Activated CD4-positive, alpha-beta T cell treated with anti-CD3 and anti-CD28 coated beads, Interleukin-2, amount 50 U/mL, for 4 hours (primary cell): ENCODE measurements around the gene MORN1.

Source experiments
- DNase-seq, 2 experiments: peaks; one replicate each; pipeline ENCODE4 v3.0.0-alpha.2; 2020

MORN1 gene

DNA sequence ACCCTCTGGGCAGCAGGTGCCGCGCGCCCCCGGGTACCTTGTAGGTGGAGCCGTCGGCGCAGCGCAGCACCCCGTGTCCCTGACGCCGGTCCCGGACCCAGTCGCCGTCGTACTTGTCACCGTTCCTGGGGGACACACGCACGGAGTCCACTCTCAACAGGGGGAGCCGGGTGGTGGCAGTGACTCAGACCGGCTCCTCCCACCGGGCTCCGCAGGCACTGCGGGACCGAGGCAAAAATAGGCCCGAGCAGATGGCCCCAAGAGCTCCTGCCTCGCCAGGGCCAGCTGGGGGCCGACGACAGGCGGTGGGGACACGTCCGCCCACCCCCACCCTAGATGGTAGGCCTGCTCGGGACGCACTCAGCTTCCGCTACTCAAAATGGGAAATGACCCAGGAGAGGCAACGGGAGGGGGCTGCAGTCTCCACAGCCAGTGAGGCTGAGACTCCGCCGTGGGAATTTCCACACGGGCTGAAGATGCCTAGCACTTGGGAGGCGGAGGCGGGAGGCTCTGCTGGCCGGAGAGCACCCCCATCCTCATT, 6.3 kb downstream of the MORN1 start:
- DNase-seq: no peak

DNA sequence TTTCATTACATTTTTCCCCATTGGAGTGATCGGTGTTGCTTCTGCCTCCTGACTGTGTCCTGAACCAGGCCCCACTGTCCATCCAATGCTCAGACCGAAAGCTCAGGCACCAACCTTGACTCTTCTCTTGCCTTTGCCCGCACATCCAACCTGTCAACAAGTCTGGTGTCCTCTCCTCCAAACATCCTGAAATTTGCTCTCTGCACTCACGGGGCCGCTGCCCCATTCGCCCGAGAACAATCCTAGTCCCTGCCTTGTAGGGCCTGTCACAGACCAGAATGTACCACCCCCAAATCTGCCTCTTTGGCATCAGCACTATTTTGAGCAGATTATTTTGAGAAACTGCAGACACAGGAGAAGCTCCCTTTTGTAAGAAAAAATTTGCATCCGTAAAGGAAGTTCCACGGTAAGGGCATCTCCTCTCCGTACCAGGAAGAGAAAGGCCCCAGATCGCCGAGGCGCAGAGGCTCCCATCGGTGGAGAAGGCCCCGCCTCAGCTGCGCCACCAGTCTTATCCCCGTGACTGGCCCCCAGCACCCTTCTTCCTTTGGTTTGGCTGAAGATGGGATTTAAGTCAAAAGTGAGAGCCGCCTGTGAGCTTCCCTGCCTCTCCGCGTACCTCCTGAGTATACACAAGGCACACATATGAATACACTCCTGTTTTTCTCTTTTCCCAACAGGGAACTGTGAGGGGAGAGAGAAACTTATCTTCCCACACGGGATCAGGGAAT, 7.1 kb downstream of the MORN1 start:
- DNase-seq: no peak

DNA sequence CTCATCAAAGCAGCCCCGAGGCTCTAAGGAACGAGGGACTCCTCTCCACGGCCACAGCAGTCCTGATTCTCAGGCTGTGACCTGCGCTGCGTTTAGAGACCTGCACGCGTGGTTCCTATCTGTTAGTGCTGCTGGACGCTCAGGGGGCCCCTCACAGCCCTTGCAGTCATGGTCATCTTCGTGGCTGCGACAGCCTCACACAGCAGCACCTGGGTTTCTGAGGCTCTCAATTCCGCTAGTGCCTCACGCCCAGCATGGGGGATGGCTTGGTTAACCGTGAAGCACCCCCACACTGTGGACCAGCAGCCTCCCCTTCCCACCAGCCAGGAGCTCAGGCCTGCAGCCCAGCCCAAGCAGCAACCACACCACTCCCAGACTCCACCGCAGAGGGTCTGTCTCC, 7.8 kb downstream of the MORN1 start:
- no peak for DNase-seq

DNA sequence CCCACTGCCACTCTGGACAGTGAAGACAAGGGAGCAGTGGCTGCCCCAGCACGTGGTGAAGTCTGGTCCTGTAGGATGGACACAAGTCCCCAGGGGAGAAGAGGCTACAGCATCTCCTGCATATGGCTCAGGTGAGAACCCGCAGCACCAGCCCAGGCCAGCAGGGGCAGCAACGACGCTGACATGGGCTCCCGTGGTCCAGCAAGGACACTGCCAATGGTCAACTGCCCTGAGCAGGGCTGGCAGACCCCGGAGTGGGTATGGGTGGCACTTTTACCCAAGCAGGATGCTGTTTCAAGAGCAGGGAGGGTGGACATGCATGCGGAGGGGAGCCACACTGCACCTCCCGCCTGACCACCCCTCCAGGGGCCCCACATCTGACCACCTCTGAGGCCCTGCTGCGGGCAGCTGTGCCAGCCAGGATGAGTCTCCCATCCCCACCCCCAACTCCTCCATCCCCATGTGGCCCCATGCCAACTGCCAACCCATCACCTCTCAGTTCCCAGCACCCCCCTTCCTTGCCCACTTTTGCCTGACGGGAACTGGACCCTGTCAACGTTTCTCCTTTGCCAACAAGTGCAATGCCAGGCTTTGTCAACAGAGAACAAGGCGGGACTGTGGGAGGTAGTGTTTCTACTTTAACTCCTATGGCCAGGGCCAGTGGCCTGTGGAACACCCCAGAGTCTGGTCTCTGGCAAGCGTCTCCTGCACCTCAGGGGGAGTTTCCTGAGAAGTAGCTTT, 8.6 kb downstream of the MORN1 start:
- peak in 1 of 2 experiments; percentile 14 for DNase-seq

DNA sequence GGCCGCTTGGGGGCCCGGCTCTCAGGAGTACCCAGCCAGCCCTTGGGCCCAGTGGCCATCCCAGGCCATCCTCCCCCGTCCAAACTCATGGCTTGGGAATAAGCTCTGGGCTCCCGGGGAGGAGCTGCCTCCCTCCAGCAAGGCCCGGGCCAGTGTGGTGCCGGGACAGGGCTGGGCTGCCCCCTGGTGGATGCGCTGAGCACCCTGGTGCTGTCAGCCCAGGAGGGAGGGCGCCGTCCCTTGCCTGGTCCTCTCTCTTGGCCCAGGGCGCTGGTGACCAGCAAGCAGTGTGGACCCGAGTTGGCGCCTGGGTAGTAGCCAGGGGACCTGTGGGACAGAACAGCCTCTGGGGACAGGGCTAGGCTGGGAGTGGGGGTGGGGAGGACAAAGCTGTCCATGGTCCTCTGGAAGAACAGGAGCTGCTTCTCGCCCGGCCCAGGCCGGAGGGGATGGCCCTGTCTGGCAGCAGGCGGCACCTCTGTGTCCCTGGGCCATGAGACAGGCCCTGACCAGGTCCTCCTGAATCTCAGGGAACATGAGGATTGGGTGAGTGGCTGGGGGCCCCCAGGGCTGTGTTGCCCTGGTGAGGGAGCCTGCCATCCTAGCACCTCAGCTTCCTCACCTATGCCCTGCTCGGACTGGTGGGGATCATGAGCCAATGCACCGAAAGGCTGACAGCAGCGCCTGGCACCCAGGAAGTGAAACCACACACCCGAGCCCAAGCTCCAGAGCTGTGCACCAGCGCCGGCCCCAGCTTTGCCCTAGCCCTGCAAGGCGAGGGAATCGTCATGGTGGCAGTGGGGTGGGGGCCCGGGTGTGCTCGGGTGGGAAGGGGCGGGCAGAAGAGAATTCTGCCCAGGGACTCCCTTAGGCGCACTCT, 9.4 kb downstream of the MORN1 start:
- peak; percentile 70 for DNase-seq

DNA sequence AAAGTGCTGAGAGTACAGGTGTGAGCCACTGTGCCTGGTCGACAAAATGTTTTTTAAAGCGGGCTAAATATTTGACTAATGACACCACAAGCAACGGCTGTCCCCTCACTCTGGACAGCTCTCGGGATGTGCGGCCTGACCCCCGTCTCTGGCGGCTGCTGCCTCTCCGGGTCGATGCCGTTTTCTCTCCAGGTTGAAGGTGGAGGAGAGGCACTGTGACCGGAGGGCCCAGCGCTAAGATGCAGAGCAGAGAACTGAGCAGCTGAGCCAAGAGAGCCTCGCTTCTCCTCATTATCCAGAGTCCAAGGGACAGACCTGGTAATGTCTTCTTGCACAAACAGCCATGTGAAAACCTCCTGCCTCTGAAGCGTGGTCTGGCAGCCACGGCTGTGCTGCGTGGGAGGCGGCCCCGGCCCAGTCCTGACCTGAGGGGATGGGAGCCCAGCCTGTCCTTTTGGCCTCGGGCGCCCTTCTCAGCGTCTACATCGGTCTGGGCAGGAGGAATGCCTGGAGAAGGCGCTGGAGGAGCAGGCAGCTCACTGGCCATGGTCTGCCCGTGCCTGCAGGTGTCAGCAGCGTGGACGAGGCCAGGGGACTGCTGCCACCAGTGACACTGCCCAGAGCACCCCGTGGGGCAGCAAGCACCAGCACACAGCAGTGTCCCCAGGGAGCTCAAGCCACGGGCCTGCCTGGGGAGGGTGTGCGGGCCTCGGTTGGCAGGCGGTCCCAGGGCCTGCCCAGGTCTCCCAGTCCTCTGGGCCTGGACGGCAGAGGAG, 10.3 kb downstream of the MORN1 start:
- no peak for DNase-seq

DNA sequence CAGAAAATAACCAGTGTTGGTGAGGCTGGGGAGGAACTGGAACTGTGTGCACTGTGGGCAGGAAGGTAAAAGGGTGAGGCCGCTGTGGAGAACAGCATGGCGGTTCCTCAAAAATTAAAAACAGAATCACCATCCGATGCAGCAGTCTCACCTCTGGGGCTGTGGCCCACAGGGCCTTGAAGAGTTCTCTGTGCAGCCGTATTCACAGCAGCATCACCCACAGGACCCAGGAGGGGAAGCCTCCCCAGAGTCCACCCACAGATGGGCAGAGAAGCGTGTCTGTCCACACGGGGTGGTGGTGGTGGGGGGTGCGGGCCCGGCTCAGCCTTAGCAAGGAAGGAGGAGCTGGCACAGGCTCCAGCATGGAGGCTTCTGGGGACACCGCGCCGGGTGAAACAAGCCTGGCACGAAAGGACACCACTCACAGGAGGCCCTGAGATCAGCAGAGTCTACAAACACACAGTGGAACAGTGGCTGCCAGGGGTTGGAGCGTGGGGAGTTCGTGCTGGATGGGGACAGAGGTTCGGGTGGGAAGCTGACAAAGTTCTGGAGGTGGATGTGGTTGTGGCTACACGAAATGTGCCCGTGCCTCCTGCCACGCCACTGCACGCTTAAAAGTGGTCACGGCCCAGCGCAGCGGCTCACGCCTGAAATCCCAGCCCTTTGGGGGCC, 11.5 kb downstream of the MORN1 start:
- DNase-seq: no peak

DNA sequence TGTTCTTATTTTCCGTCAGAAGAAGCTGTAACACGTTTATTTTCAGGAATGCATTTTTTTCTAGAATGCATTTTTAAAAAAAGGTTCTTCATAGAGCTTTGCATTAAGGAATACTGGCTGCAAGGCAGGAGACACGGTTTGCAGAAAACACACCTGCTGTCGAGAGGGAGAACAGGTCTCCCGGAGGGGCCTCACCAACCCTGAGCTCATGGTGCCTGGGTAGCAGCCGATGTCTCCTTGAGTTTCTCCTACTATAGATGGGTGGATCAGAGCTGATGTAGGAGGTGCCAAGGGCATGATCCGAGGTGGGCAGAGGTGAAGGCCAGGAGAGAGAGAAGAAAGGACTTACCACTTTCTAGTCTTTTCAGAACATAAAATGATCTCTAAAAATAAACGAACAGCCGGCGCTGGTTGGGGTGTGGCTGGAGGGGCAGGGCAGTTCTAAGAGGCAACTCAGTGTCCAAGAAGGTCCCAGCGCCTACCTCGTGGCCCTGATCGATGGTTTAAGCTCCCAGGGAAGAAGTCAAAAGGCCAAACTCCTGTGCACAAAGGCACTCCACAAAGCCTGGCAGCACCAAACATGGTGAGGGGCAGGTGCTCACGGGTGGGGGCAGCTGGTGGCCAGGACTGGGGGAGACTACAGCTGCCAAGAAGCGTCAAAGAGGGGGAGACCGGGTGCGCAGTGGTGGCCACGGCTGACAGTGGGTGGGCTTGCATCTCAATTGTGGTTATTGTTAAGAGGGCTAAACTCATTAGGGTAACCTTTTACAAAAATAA, 12.2 kb downstream of the MORN1 start:
- DNase-seq: no peak

DNA sequence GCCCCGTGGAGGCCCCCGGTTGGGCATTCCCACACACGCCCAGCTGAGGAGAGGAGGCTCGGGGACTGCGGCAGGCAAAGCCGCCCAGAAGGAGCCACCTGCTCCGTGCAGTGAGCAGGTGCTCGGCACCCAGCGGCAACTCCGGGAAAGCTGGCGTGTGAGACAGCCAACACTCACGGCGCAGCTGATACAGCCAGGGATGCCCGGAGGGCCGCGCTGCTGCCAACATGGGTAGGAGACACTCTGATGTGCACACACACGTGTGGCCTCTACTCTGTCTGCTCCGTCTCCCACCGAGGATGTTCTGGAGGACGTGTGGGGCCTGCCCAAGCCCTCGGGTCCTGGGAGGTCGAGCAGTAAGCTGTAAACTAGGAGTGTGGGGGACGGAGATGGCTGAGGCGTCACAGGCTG, 12.9 kb downstream of the MORN1 start:
- no peak for DNase-seq

DNA sequence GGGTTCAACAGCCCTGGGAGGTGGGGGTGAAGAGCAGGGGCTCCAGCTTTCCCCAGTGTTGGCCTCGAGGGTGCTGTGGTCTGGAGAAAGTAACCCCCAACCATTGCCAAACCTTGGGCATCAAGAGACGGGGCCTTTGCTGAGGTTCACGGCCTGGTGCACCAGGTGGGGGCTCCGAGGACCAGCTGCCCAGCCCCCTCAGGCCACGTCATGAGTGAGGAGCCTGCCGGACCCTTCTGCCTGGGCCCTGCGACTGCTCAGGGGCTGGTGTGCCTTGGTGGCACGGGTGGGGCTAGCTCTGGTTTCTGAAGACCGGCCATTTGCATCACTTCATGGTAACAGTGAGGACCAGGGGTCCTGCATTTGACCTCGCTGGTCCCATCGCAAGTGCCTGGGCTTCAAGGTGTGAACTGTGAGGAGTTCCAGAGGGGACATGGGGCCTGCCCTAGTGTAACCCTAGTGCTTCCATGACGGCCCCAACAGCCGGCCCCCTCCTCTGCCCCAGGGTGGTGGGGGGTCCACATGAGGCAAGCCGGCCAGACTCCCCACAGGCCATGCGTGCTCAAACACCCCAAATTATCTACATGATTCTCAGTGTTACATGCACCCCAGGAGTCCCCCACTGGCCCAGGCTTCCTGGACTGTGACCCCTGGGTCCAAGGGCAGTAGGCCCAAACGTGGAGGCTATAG, 13.5 kb downstream of the MORN1 start:
- no peak for DNase-seq

DNA sequence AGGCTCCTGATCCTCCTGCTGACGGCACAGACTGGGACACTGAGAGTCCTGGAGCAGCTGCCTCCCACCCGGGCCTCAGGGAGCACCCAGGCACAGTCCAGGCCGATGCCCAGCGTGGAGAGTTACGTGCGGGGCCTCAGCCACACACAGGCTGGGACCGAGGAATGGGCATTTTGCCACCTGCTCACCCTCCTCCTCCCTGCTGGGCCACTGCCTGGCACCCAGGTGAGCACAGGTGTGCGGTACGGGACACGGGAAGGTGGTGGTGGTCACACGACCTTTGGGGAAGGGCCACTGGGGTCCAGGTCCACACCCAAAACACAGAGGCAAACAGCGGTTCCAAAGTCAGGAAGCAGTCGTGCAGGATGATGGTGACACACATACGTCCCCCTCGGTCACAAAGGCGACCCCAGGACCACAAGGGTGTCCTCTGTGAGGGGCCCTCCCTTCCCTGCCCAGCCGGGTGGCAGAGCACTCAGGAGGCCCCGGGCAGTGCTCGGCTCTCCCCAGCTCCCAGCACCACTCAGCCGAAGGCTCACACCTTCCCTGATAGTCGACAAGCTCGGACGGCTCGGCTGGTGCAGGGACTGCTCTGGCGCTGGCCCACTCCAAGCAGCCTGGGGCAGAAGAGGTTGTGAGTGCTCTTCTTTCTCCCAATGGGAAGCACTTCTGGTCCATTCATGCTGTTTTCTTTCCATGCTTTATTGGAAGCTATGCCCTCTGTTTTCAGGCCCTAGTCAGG, 14.3 kb downstream of the MORN1 start:
- no peak for DNase-seq

DNA sequence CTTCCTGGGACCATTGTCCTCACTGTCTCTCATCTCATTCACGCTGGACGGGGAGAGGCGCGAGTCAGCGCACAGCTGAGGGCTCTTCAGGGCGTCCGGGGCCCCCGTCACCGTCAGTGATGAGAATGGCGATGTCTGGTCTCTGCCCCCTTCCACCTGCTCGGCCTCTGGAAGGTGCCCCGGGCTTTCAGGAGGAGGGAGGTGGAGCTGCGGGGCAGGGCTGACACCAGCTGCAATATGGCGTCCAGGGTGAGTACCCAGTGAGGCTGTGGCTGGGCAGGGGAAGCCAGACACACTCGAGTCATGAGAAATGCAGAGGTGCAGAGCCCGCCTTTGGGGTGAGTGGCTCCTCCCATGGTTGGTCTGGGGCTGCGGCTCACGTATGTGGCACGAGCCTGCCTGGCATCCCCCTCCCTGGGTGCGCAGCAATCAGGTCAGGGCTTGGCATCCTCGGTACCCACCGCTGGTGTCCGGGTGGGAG, 15.1 kb downstream of the MORN1 start:
- no peak for DNase-seq

DNA sequence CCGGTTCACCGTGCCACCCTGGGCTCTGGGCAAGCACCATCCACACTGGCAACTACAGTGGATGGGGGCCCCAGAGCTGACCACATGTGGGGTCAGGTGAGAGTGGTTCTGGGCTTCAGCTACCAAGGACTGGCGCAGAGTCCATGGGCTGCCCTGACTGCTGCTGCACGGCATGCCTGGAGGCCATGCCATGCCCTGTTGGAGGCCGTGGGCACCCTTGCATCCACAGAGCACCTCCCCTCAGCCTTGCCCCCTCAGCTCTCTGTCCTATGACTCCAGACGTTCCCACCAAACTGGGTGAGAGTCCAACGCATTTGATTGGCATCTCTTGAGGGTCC, 15.5 kb downstream of the MORN1 start:
- DNase-seq: no peak

DNA sequence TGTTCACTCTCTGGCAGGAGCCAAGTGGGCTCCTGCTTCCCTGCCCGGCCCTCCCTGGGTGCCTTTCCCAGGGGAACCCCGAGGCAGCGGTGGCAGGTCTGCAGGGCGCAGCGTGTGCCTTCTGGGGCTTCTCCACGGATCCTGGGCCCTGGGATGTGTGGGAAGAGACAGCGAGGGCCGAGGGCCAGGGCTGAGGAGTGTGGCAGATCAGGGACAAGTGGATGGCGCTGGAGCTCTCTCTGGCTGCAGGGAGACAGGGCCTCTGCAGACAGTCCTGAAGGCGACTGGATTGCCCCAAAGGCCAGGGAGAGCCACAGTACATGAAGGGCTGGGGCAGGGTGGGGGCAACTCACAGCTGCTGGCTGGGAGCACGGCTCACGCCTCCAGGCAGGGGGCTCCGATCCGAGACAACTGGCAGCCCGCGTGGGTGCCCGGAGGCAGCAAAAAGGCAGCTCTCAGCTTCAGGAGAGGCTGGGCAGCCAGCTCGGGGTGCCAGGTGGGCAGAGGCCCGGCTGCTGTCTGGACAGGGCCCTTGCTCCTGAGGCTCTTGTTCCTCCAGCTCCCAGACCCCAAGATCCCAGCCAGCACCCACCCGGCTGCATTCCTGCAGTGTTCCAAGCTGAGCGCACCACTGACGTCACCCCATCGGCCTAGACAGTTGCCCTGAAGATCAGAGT, 16.0 kb downstream of the MORN1 start:
- no peak for DNase-seq

DNA sequence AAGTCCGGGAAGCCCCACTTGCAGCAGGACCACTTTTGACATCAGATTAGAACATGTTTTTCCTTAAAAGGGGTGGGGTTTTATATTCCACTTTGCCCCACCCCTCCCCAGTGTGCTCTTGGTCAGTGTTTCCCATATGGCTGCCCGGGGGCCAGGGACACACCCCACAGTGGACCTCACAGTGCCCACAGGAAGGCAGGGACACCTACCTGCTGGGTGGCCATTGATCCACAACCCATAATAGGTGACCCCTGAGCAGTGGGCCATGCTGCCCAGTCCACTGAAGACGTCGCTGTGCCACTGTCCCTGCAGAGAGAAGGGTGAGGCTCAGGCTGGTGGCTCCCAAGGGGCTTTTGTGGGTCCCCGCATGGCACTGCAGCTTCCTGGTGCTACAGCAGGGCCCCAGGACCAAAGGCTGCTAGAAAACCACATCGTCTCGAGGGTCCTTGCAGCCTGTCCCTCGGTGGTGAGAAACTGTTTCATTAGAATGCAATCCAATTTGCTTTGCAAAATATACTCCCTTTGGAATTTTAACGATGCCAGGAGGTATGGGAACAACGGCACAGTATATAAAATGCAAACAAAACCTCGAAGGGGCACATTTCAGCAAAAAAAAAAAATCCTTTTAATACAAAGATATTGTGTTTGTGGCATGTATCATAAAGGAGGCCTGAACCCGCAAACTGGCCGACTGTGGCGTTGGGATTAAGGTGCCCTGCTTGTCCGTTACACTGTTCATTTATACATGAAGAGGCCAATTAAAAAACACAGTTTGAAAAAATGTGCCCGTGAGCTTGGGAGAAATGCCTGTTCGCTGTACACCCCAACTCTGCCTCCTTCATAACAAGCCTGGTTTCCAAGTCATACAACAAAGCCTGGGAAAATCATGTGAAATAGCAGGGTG, 16.9 kb downstream of the MORN1 start:
- DNase-seq: no peak

DNA sequence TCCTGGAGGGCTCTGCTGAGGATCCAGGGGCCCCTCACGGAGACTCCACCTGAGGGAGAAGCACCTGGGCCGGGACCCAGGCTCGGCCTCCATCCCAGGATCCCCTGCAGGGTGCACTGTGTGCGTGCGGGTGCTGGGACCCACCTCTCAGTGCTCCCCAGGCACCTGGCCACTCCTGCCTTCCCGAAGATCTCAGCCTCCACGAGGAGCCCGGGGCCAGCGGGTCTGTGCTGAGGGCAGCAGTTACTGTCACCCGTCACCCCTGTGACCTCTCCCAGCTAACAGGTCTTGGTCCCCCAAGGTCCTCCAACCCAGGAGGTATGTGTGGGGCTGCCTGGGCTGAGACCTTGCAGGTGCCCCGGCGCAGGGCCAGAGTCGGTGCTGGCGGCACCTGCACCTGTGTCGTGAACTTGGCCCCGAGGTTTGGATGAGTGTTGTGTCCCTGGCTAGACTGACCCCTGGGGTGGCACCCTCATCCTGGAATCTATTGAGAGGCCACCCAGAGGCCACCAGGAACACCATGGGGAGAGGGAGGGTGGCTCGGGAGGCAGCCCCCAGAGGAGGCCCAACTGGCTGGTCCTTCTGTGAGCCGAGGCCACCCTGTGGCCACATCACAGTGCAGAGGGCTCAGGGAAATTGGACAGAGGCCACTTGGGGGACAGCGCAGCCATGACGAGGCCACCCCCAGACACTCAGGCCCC, 17.7 kb downstream of the MORN1 start:
- DNase-seq: no peak
